ENCODE data around the gene CRISPLD2. TPM values are rescaled to one million over a fixed set of nuclear protein-coding genes. Genes with fewer than 3 reads are reported as not detected.

The CRISPLD2 gene
- total RNA-seq, 2 experiments from 2014 or later: 0.47 to 0.99 TPM

DNA sequence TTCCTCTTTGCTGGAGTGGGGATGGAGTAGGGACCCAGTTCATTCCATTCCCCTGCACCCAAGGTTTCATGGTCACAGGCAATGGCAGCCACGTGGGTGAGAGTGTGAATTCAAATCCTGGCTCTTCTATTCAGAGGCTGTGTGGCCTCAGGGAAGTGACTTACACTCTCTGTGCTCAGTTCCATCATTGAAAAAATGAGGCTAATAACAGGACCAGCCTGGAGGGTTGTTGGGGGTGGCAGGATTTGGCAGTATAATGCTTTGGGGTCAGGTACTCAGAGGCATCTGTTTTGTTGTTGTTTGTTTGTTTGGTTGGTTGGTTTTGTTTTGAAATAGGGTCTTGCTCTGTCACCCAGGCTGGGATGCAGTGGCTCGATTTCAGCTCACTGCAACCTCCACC is 2.2 kb upstream of the CRISPLD2 start:
- no peak for DNase-seq (ENCODE audit: low spot score)
- Histone ChIP-seq H3K36me3 (ENCODE audit: insufficient read depth, low read length) (no peaks in the 10 kb centered on the region), H4K20me1 (ENCODE audit: insufficient read depth, low read length) (no peaks in the 10 kb centered on the region), H3K27ac (ENCODE audit: low read depth, low read length, poor library complexity, severe bottlenecking) (no peak overlapping the region), H3K9me3 (ENCODE audit: low read length) (no peaks in the 10 kb centered on the region), H2AFZ (ENCODE audit: low read length) (no peak overlapping the region), H3K4me1 (ENCODE audit: insufficient read depth, low read length, poor library complexity, severe bottlenecking) (no peaks in the 10 kb centered on the region), H3K9me2 (ENCODE audit: insufficient read depth, low read length) (no peaks in the 10 kb centered on the region), H3K4me3 (ENCODE audit: low read depth, low read length, poor library complexity, severe bottlenecking) (no peak overlapping the region), H3K79me2 (ENCODE audit: insufficient read depth, low read depth, low read length) (no peaks in the 10 kb centered on the region), H3K4me2 (ENCODE audit: low read length) (no peak overlapping the region)
- no peak for TF ChIP-seq EZH2phosphoT487 (IDR thresholded peaks at IDR 0.05; ENCODE audit: borderline replicate concordance, low read depth, low read length)
- TF ChIP-seq, protein P1, sequence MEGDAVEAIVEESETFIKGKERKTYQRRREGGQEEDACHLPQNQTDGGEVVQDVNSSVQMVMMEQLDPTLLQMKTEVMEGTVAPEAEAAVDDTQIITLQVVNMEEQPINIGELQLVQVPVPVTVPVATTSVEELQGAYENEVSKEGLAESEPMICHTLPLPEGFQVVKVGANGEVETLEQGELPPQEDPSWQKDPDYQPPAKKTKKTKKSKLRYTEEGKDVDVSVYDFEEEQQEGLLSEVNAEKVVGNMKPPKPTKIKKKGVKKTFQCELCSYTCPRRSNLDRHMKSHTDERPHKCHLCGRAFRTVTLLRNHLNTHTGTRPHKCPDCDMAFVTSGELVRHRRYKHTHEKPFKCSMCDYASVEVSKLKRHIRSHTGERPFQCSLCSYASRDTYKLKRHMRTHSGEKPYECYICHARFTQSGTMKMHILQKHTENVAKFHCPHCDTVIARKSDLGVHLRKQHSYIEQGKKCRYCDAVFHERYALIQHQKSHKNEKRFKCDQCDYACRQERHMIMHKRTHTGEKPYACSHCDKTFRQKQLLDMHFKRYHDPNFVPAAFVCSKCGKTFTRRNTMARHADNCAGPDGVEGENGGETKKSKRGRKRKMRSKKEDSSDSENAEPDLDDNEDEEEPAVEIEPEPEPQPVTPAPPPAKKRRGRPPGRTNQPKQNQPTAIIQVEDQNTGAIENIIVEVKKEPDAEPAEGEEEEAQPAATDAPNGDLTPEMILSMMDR (conservative IDR thresholded peaks at IDR 0.05; ENCODE audit: low read length): no peak
- no TSS peak for BruUV-seq (replicated peaks)
- intact Hi-C loops (cut with micrococcal nuclease; ENCODE audit: unreplicated experiment): no loop called here
- ChIA-PET POLR2A (no interaction called here), CTCF (ENCODE audit: unreplicated experiment) (no interaction called here)

DNA sequence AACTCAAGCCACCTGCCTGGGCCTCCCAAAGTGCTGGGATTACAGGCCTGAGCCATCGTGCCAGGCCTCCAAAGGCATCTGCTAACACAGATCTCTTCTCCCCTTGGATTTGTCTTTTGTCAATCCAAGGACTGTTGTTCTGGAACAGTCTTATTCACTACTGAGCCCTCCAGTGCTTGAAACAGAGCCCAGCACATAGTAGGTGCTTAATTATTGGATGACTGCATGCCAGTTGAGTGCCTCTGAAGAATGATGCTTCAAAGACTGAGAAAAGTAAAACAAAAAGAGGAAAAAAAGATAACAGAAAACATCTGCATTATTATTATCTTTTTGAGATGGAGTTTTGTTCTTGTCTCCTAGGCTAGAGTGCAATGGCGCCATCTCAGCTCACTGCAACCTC is 1.7 kb upstream of the CRISPLD2 start:
- H3K9me2 ChIP-seq (ENCODE audit: insufficient read depth, low read length): no peaks in the 10 kb centered on the region
- H3K4me3 ChIP-seq (ENCODE audit: low read depth, low read length, poor library complexity, severe bottlenecking): no peak overlapping the region
- ChIA-PET POLR2A (no interaction called here), CTCF (ENCODE audit: unreplicated experiment) (no interaction called here)
- no peaks in the 10 kb centered on the region for H3K36me3 ChIP-seq (ENCODE audit: insufficient read depth, low read length)
- intact Hi-C loops (cut with micrococcal nuclease; ENCODE audit: unreplicated experiment): no loop called here
- no peaks in the 10 kb centered on the region for H4K20me1 ChIP-seq (ENCODE audit: insufficient read depth, low read length)
- H3K79me2 ChIP-seq (ENCODE audit: insufficient read depth, low read depth, low read length): no peaks in the 10 kb centered on the region
- H3K4me2 ChIP-seq (ENCODE audit: low read length): no peak overlapping the region
- BruUV-seq (replicated peaks): no TSS peak
- TF ChIP-seq, protein P1 (conservative IDR thresholded peaks at IDR 0.05; ENCODE audit: low read length): no peak
- no peak for TF ChIP-seq EZH2phosphoT487 (IDR thresholded peaks at IDR 0.05; ENCODE audit: borderline replicate concordance, low read depth, low read length)
- no peaks in the 10 kb centered on the region for H3K4me1 ChIP-seq (ENCODE audit: insufficient read depth, low read length, poor library complexity, severe bottlenecking)
- no peak overlapping the region for H3K27ac ChIP-seq (ENCODE audit: low read depth, low read length, poor library complexity, severe bottlenecking)
- no peak for DNase-seq (ENCODE audit: low spot score)
- H2AFZ ChIP-seq (ENCODE audit: low read length): no peak overlapping the region
- no peaks in the 10 kb centered on the region for H3K9me3 ChIP-seq (ENCODE audit: low read length)

DNA sequence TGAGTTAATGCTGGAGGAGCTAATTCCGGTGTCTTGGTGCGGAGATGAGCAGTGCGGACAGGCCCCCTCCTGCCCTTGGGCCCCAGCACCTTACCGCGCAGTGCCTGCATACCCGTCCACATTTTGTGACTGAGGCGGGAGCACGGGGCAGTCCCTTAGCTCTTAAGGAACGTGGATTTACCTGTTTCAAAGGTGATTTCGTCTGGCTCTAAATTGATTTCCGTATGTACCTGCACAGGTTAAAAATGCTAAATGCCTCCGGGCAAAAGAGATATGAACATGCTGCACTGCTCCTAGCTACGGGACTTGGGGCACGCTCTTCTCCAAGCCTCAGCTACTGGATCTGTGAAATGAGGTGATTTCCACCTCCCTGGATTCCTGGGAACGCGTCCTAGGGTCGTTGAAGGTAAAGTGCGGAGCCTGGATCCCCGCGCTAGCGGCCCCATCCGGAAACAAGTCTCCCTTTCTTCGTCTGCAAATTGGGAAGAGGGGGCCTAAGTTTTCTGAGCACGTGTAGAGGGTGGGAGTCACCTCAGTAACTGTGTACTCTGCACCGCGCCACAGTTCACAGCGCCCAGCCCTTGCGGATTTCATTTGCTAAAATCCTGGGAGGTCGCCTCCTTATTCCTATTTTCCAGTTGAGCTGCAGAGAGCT is 669 bp upstream of the CRISPLD2 start:
- POLR2A ChIA-PET: no interaction called here
- no peak overlapping the region for H3K27ac ChIP-seq (ENCODE audit: low read depth, low read length, poor library complexity, severe bottlenecking)
- H3K4me1 ChIP-seq (ENCODE audit: insufficient read depth, low read length, poor library complexity, severe bottlenecking): no peaks in the 10 kb centered on the region
- no peaks in the 10 kb centered on the region for H4K20me1 ChIP-seq (ENCODE audit: insufficient read depth, low read length)
- no peaks in the 10 kb centered on the region for H3K79me2 ChIP-seq (ENCODE audit: insufficient read depth, low read depth, low read length)
- H3K36me3 ChIP-seq (ENCODE audit: insufficient read depth, low read length): no peaks in the 10 kb centered on the region
- H3K4me3 ChIP-seq (ENCODE audit: low read depth, low read length, poor library complexity, severe bottlenecking): no peak overlapping the region
- BruUV-seq (replicated peaks): no TSS peak
- DNase-seq (ENCODE audit: low spot score): no peak
- H3K9me2 ChIP-seq (ENCODE audit: insufficient read depth, low read length): no peaks in the 10 kb centered on the region
- intact Hi-C loops (cut with micrococcal nuclease; ENCODE audit: unreplicated experiment): no loop called here
- no peaks in the 10 kb centered on the region for H3K9me3 ChIP-seq (ENCODE audit: low read length)
- no peak overlapping the region for H2AFZ ChIP-seq (ENCODE audit: low read length)
- CTCF ChIA-PET (ENCODE audit: unreplicated experiment): no interaction called here
- TF ChIP-seq, protein P1 (conservative IDR thresholded peaks at IDR 0.05; ENCODE audit: low read length): no peak
- TF ChIP-seq EZH2phosphoT487 (IDR thresholded peaks at IDR 0.05; ENCODE audit: borderline replicate concordance, low read depth, low read length): no peak
- no peak overlapping the region for H3K4me2 ChIP-seq (ENCODE audit: low read length)

Measured in OCI-LY7 (cell line).